H54 (cell line): ENCODE results near the gene UQCC3.

ENCODE experiments used
- DNase-seq: peaks from one replicate; pipeline ENCODE4 v3.0.0; 2011; ENCODE audit warnings: low spot score, mixed read lengths; ENCODE audit not compliant: insufficient read length
- FAIRE-seq: peaks from 3 replicates; lab custom pipeline; 2011; peaks lifted over from hg19 to GRCh38; lab: Jason Lieb, UNC
- POLR2A ChIP-seq: IDR thresholded peaks from 2 replicates; pipeline ENCODE4 v1.6.1; 2011; ENCODE audit warnings: low read depth, mild to moderate bottlenecking, low read length

The UQCC3 gene

DNA sequence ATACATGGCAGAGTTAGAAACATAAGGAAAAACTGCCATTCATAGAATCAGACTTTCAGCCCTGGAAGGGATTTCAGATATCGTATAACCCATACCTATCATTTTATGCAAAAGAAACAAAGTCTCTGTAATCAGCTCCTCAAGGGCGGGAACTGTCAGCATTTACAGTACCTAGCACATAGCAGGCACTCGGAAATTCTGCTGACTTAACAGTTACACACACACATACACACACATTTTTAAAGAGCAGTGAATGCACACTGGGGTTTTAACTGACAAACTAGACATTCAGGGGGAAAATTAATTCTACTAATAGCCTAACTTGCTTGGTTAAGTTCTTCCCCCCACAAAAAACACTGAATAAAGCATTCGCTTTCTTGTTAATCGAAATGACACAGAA is 44.7 kb downstream of the UQCC3 start:
- no peak for TF ChIP-seq POLR2A
- no peak for DNase-seq
- FAIRE-seq = no peak

DNA sequence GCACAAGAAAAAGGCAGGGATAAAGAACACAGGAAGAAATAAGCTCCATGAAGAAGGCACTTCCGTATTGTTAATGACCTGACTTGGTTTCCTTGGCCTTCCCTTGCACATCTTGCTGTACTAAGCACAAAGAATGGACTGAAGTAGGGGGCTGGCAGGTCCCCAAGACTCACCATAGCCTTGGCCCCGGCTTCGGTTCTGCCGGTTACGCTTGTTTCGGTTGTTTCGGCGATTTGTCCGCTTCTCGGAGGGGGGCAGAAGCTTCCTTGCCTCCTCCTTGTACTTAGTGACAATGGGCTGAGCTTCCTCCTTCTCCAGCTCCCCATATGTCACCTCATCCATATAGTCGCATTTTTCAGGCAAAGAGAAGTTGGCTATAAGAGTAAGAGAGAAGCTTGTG is 45.3 kb downstream of the UQCC3 start:
- TF ChIP-seq POLR2A = no peak
- FAIRE-seq (no peak), DNase-seq (no peak)

DNA sequence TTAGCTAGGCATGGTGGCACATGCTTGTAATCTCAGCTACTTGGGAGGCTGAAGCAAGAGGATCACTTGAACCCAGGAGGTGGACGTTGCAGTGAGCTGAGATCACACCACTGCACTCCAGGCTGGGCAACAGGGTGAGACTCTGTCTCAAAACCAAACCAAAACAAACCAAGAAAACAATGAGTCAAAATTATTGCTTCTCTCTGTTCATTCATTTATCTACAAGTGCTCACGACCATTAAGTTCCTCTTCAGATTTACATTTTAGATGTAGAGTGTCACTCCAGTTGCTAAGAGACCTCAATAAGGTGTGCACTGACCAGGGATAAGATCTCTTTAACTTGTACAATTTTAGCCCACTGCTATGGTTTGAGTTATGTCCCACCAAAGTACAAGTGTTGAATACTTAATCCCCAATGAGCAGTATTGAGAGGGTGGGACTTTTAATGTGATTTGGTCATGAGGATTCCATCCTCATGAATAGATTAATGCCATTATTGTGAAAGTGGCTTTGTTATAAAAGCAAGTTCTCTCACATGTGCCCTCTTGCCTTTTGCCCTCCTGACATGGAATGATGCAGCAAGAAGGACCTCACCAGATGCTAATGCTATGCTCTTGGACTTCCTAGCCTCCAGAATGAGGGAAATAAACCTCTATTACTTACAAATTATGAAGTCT is 48.0 kb downstream of the UQCC3 start:
- no peak for DNase-seq
- TF ChIP-seq POLR2A = no peak
- no peak for FAIRE-seq

DNA sequence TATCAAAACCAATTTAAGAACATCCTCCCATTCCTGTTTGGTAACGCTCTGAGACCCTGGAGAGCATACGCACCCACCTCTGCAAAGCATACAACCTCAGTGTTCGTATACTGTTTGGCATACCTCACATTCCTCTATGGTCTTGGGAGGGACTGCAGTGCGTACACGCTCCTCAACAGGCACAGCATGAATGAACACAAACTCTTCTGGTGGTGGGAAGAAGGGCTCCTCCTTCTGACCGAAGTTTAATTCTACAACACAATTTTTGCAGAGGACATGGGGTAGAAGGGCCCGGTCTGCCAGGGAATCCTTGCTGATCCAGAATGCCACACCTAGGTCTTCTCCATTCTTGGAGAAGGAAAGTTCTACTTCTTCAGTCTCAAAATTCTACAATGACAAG is 50.5 kb downstream of the UQCC3 start:
- TF ChIP-seq POLR2A = no peak
- DNase-seq = no peak
- no peak for FAIRE-seq
